GM21723 (cell line): ENCODE measurements around the gene YTHDC2.

Source experiments
- ATAC-seq: cut with Tn5 transposase; IDR thresholded peaks from one replicate; pipeline ENCODE4 v1.9.1; 2021; ENCODE audit warnings: mild to moderate bottlenecking, moderate library complexity; ENCODE audit not compliant: unreplicated experiment

YTHDC2 gene

GRCh38 chr5:113519412-113519811 lies 5.9 kb downstream of the YTHDC2 start:
- no peak for ATAC-seq

GRCh38 chr5:113520429-113520828 lies 6.9 kb downstream of the YTHDC2 start:
- ATAC-seq = peak; percentile 65

GRCh38 chr5:113520899-113521298 lies 7.4 kb downstream of the YTHDC2 start:
- ATAC-seq = no peak

GRCh38 chr5:113523168-113523567 lies 9.7 kb downstream of the YTHDC2 start:
- ATAC-seq = no peak

GRCh38 chr5:113524927-113525326 lies 11.4 kb downstream of the YTHDC2 start:
- ATAC-seq = peak; percentile 51

GRCh38 chr5:113526421-113526820 lies 12.9 kb downstream of the YTHDC2 start:
- no peak for ATAC-seq

GRCh38 chr5:113527746-113528145 lies 14.3 kb downstream of the YTHDC2 start:
- ATAC-seq = no peak

GRCh38 chr5:113531481-113532159 lies 18.1 kb downstream of the YTHDC2 start:
- no peak for ATAC-seq

- no peak for ATAC-seq
Measured at GRCh38 chr5:113538313-113538712, 24.8 kb downstream of the YTHDC2 start.

GRCh38 chr5:113546703-113547183 lies 33.2 kb downstream of the YTHDC2 start:
- ATAC-seq = peak; percentile 52

- ATAC-seq = no peak
Measured at GRCh38 chr5:113548396-113548795, 34.9 kb downstream of the YTHDC2 start.

- no peak for ATAC-seq
Measured at GRCh38 chr5:113552137-113552536, 38.6 kb downstream of the YTHDC2 start.

GRCh38 chr5:113552620-113553019 lies 39.1 kb downstream of the YTHDC2 start:
- no peak for ATAC-seq

GRCh38 chr5:113562828-113563400 lies 49.4 kb downstream of the YTHDC2 start:
- no peak for ATAC-seq

GRCh38 chr5:113569396-113569795 lies 55.9 kb downstream of the YTHDC2 start:
- no peak for ATAC-seq

- no peak for ATAC-seq
Measured at GRCh38 chr5:113572716-113573115, 59.2 kb downstream of the YTHDC2 start.

- ATAC-seq = no peak
Measured at GRCh38 chr5:113574417-113574816, 60.9 kb downstream of the YTHDC2 start.

GRCh38 chr5:113575074-113575473 lies 61.6 kb downstream of the YTHDC2 start:
- no peak for ATAC-seq

GRCh38 chr5:113578091-113578490 lies 64.6 kb downstream of the YTHDC2 start:
- ATAC-seq = no peak

GRCh38 chr5:113581388-113581787 lies 67.9 kb downstream of the YTHDC2 start:
- no peak for ATAC-seq

GRCh38 chr5:113598150-113598549 lies 84.7 kb downstream of the YTHDC2 start:
- no peak for ATAC-seq

- no peak for ATAC-seq
Measured at GRCh38 chr5:113598926-113599325, 85.4 kb downstream of the YTHDC2 start.
